HEK293 (cell line): ENCODE data around the gene GPN1.

Experiments used
- HOXC10 ChIP-seq: sonication (generic); formaldehyde crosslinking; IDR thresholded peaks from 2 replicates; pipeline ENCODE4 v1.8.1; 2023; ENCODE audit warnings: mild to moderate bottlenecking, missing genetic modification reagents
- SCRT2 ChIP-seq: fragments of 450-650 bp; formaldehyde crosslinking; IDR thresholded peaks from 2 replicates; pipeline ENCODE4 v1.5.1; 2016; ENCODE audit warnings: missing biosample characterization, missing genetic modification characterization
- YY1 ChIP-seq: fragments of 450-650 bp; formaldehyde crosslinking; IDR thresholded peaks from 2 replicates; pipeline ENCODE4 v1.5.1; 2018; ENCODE audit warnings: missing biosample characterization, missing genetic modification characterization
- ZBTB1 ChIP-seq: fragments of 450-650 bp; formaldehyde crosslinking; IDR thresholded peaks from 2 replicates; pipeline ENCODE4 v1.5.1; 2016; ENCODE audit warnings: missing biosample characterization, missing genetic modification characterization
- ZBTB21 ChIP-seq: fragments of 450-650 bp; formaldehyde crosslinking; IDR thresholded peaks from 2 replicates; pipeline ENCODE4 v1.5.1; 2017; ENCODE audit warnings: missing biosample characterization, missing genetic modification characterization
- ZBTB8A ChIP-seq: fragments of 450-650 bp; formaldehyde crosslinking; IDR thresholded peaks from 2 replicates; pipeline ENCODE4 v1.5.1; 2016; ENCODE audit warnings: missing biosample characterization, missing genetic modification characterization
- ZNF24 ChIP-seq: fragments of 450-650 bp; formaldehyde crosslinking; IDR thresholded peaks from 2 replicates; pipeline ENCODE4 v1.5.1; 2016; ENCODE audit warnings: missing biosample characterization, missing genetic modification characterization
- ZNF473 ChIP-seq: fragments of 450-650 bp; formaldehyde crosslinking; IDR thresholded peaks from 2 replicates; pipeline ENCODE4 v1.5.1; 2017; ENCODE audit warnings: missing biosample characterization, missing genetic modification characterization
- ZNF510 ChIP-seq: fragments of 450-650 bp; formaldehyde crosslinking; IDR thresholded peaks from 2 replicates; pipeline ENCODE4 v1.5.1; 2018; ENCODE audit warnings: mild to moderate bottlenecking, missing genetic modification characterization, missing biosample characterization; ENCODE audit not compliant: insufficient replicate concordance
- ZNF639 ChIP-seq: fragments of 450-650 bp; formaldehyde crosslinking; IDR thresholded peaks from 2 replicates; pipeline ENCODE4 v1.5.1; 2016; ENCODE audit warnings: missing biosample characterization, missing genetic modification characterization
- ZNF658 ChIP-seq: fragments of 450-650 bp; formaldehyde crosslinking; IDR thresholded peaks from 2 replicates; pipeline ENCODE4; 2016; ENCODE audit warnings: missing biosample characterization, missing genetic modification characterization
- ZNF776 ChIP-seq: fragments of 450-650 bp; formaldehyde crosslinking; IDR thresholded peaks from 2 replicates; pipeline ENCODE4 v1.5.0; 2017; ENCODE audit warnings: missing biosample characterization, missing genetic modification characterization, borderline replicate concordance
- TF ChIP-seq, protein P1 (sequence below): fragments of 450-650 bp; formaldehyde crosslinking; IDR thresholded peaks from 2 replicates; pipeline ENCODE4 v1.5.1; 2016; ENCODE audit warnings: missing biosample characterization, missing genetic modification characterization
- TF ChIP-seq, protein P2 (sequence below): fragments of 450-650 bp; formaldehyde crosslinking; IDR thresholded peaks from 2 replicates; pipeline ENCODE4 v1.5.1; 2016; ENCODE audit warnings: missing biosample characterization, missing genetic modification characterization

- TF ChIP-seq ZBTB21 (tag by site-specific recombination) (no peak), ZBTB8A (tag by site-specific recombination) (no peak), YY1 (tag by site-specific recombination) (no peak), ZNF658 (tag by site-specific recombination) (no peak), SCRT2 (no peak), HOXC10 (no peak), ZNF473 (tag by site-specific recombination) (no peak), ZNF510 (tag by site-specific recombination) (no peak), ZNF24 (tag by site-specific recombination) (no peak), ZNF639 (tag by site-specific recombination) (no peak), ZBTB1 (tag by site-specific recombination) (no peak), ZNF776 (tag by site-specific recombination) (no peak)
- TF ChIP-seq, protein P1, sequence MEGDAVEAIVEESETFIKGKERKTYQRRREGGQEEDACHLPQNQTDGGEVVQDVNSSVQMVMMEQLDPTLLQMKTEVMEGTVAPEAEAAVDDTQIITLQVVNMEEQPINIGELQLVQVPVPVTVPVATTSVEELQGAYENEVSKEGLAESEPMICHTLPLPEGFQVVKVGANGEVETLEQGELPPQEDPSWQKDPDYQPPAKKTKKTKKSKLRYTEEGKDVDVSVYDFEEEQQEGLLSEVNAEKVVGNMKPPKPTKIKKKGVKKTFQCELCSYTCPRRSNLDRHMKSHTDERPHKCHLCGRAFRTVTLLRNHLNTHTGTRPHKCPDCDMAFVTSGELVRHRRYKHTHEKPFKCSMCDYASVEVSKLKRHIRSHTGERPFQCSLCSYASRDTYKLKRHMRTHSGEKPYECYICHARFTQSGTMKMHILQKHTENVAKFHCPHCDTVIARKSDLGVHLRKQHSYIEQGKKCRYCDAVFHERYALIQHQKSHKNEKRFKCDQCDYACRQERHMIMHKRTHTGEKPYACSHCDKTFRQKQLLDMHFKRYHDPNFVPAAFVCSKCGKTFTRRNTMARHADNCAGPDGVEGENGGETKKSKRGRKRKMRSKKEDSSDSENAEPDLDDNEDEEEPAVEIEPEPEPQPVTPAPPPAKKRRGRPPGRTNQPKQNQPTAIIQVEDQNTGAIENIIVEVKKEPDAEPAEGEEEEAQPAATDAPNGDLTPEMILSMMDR (tag by site-specific recombination) = no peak
- TF ChIP-seq, protein P2, sequence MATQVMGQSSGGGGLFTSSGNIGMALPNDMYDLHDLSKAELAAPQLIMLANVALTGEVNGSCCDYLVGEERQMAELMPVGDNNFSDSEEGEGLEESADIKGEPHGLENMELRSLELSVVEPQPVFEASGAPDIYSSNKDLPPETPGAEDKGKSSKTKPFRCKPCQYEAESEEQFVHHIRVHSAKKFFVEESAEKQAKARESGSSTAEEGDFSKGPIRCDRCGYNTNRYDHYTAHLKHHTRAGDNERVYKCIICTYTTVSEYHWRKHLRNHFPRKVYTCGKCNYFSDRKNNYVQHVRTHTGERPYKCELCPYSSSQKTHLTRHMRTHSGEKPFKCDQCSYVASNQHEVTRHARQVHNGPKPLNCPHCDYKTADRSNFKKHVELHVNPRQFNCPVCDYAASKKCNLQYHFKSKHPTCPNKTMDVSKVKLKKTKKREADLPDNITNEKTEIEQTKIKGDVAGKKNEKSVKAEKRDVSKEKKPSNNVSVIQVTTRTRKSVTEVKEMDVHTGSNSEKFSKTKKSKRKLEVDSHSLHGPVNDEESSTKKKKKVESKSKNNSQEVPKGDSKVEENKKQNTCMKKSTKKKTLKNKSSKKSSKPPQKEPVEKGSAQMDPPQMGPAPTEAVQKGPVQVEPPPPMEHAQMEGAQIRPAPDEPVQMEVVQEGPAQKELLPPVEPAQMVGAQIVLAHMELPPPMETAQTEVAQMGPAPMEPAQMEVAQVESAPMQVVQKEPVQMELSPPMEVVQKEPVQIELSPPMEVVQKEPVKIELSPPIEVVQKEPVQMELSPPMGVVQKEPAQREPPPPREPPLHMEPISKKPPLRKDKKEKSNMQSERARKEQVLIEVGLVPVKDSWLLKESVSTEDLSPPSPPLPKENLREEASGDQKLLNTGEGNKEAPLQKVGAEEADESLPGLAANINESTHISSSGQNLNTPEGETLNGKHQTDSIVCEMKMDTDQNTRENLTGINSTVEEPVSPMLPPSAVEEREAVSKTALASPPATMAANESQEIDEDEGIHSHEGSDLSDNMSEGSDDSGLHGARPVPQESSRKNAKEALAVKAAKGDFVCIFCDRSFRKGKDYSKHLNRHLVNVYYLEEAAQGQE (tag by site-specific recombination) = no peak
These were observed 22.2 kb upstream of the GPN1 start for GRCh38 chr2:27606611-27607010.
